ENCODE data around the gene DBNDD1.
"Not testable (repeated sequence)": the region's sequence is repeated elsewhere in the genome, so short reads cannot be mapped to it uniquely, and the experiment has no call there.

The DBNDD1 gene

DNA sequence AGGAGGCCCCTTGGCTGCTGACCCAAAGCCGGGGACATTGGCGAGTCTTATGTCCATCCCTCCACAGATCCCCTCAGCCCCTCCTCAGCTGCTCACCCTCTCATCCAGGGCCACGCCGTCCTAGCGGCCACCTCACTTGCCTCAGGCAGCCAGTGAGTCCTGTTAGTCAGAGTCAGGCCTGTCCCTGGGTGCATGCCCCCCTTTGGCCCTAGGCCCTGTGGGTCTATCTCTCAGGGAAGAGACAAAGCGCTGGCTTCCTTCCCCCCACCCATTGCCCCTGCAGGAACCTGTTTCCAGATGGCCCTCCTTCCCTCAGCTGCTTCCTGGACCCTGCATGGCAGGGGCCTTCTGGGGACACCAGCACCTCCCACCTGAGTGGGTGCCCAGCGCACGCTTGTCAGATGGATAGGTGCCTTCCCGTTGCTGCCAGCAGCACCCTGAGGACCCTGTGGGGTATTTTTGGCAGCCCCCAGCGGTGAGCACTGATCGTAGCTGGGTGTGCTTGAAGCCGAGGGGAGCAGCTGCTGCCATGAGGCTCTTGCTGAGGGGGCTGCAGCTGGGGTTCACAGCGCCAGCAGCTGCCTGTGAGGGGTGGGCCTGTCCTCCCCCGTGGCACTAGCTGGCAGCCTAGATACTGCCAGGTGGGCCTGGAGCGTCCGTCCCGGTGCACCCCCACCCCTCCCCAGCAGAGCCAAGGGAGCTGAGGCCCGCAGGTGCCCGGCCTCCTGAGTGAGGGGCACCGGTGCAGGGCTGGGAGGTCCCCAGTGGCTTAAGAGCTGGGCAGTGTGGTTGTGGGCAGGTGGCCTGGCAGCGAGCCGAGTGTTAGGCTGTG lies 8.4 kb downstream of the DBNDD1 start:
- no peak for DNase-seq

DNA sequence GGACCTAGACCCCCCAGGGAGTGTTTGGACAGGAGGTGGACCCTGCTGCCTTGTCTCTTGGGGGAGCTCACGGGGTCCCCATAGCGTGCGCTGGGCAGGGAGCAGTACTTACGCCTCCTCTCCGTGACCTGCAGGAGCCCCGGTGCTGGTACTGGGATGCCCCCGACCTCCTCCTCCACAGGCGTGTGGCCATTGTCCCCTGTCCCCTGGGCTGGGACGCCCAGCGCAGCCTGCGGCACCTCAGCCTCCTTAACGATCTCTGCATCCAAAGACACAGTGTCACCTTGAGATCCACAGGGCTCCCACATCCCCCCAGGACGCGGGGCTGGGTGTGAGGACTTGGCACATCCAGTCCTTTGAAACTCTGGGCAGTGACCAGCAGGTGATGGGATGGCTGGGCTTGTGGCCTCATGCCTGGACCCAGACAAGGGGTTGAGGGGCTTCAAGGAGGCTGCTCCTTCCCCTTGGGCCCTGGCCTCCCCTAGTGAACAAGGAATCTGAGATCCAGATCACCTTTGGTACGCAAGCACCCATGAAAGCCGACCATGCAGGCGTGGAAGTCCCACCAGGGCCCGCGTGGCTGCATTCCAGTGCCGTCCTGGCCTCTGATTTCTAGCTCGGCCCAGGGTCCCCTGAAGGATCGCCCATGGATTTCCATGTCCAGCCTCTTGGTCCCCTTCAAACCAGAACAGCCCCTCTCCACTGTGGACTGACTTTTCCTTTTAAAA lies 9.9 kb downstream of the DBNDD1 start:
- no peak for DNase-seq

DNA sequence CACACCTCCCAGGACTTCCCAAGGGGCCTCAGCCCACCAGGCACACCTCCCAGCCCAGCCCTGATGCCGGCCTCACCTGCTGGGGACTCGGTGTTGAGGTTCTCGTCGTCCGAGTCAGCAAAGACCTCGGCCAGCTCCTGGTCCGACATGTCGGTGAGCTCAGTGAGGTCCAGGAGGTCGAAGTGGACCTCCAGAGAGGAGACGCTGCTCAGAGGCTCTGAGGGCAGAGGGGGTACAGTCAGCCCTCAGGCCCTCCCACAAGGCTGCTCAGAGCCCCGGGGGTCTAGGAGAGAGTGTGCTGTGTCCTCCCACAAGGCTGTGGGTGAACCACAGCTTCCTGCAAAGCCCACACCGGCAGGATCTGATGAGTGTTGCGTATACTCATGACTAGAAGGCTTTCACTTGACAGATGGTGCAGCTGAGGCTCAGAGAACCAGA lies 10.5 kb downstream of the DBNDD1 start:
- peak; percentile 24 for DNase-seq

DNA sequence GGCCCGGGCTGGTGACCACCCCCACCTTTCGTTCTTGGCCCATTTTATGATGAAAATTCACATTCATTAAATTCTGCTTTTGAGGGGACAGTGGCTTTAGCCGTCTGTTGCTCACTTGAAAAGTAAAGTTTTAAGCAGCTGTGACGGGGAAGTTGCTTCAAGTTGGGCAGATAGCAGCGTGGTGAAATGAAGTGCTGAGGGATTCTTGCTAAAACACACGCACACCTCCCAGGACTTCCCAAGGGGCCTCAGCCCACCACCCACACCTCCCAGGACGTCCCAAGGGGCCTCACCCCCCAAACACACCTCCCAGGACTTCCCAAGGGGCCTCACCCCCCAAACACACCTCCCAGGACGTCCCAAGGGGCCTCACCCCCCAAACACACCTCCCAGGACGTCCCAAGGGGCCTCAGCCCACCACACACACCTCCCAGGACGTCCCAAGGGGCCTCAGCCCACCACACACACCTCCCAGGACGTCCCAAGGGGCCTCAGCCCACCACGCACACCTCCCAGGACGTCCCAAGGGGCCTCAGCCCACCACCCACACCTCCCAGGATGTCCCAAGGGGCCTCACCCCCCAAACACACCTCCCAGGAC lies 11.5 kb downstream of the DBNDD1 start:
- not testable (repeated sequence) for DNase-seq

DNA sequence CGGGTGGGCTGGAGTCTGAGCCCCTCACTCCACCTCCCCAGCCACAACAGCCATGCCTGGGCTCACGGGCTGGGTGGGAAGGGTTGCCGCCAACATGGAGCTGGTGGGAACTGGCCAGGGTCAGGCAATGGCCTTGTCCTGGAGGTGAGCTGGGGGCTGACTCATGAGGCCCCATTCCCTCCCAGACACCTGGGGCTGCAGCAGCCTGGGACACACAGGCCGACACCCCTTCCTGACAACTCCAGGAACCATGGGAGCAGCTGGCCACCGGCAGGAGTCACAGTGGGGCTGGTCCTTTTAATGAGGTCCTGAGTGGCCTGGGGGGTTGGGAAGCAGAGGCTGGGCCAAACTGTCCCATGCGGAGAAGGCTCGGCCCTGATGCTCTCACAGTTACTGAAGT lies 12.2 kb downstream of the DBNDD1 start:
- no peak for DNase-seq

DNA sequence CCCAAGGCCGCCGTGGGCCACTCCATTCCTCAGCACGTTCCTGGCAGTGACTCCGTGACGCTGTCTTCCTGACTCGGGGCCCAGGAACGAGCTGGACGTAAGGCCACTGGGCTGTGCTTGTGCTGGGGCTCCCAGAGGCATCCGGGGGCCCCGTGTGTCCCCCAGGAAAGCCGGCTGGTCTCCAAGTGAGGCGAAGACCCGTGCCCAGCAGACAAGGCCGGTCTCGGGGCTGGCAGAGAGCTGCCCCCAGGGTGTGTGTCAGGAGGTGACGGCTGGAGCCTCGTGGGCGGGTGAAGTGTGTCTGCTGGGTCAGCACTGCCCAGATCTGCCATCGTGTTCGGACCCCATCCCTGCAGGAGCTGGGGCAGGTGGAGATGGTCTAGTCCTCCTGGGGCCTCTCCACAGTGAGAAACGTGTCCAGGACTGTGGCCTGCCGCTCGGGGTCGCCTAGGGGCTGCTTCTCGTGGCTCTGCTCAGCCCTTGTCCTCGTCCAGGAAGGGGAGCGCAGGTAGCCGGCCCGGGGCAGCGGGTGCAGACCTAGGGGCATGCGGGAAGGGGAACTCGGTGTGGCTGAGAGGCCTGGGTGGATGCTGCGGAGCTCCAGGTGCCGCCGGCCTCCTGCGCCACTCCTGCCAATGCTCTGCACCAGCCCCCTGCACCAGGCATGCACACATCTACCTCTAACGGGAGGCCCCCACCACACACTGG lies 13.1 kb downstream of the DBNDD1 start:
- DNase-seq: no peak

DNA sequence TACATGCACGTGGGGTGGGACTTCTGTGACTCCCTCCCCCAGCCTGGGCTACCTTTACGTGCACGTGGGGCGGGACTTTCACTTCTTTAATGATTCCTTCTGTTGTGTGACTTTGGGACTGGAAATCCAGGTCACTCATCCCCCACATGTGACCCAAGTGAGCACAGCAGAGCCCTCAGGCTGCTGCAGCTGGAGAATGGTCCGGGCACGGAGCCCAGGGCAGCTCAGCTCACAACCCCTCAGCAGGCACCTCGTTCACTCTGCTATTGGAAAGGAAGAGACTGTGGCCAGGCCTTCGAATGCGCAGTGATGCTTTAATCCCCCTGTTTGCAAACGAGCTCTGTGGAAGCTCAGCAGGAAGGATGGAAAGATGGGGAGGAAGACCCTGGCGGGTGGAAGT lies 14.7 kb downstream of the DBNDD1 start:
- no peak for DNase-seq

DNA sequence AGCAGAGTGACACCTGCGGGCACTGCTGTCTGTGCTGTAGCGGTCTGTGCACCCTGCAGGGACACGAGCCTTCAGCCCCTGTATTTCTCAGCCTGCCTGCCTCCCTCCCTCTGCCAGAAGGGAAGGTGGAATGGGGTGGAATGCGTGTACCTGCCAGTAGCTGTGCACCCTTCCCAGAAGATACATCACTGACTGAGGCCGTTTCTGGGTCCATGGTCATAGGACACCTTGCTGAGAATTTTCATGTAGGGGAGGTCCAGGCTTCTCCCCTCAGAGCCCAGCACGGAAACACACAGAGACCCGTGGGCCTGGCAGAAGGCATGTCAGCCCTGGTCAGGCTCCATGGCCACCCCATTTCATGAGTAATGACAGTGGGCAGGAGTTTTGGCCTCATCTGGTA lies 16.5 kb downstream of the DBNDD1 start:
- DNase-seq: no peak

DNA sequence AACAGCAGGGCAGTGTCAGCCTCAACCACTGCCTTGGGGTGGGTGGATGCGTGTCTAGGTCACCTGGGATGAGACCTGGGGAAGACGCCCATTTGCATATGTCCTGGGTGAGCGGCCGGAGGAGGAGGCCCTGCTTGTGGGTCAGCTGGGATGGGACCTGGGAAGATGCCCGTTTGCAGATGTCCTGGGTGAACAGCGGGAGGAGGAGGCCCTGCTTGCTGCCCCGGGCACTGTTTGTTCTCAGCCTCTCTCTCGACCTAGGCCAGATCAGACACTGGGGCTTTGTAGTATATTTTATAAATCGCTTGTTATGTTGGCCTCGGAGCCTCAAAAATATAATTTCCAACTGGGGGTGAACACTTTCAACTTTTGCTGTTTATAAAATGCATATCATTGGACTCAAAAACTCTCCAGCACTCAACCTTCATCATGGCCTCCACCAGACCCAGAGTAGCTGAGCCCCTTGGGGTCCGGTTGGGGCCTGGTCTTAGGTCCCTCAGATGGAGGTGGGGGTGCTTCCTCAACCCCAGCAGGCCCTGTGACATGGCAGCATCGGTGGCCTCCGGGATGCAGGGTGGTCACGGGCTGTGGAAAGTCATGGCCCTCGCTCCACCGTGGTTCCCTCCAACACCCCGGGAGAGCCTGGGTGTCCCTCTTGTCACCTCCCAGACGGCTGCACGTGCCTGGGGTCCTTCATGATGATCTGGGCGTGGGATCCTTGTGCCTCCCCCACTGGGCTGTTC lies 17.3 kb downstream of the DBNDD1 start:
- no peak for DNase-seq

DNA sequence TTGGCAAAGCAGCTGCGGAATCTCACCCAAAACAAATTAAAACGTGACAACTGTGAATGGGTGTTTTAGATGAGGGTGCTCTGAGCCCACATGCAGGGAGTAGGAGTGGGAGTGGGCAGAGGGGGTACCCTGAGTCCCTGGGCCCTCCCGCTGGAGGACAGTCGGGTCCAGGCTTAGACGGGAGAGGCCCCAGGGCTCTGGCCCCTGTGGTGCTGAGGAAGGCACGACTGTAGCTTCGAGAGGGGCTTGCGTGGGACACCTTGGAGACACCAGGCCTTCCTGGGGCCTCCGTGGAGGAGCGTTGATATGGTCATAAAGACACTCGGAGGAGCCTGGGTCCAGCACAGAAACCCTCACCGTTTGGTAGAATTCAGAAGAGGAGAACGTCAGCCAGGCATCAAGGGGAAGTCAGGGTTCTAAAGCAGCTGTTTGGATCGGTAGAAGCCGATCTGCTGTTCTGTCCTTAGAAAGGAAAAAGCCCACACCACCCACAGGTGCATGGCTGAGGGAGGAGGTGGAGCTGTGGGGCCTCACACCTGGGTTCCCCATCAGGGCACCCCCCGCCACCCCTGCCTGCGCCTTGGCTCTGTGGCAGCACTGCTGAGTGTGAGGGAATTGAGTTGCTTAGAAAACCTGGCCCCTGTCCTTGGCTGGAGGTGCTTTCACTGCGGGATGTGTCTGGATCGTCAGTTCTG lies 18.4 kb downstream of the DBNDD1 start:
- DNase-seq: no peak

DNA sequence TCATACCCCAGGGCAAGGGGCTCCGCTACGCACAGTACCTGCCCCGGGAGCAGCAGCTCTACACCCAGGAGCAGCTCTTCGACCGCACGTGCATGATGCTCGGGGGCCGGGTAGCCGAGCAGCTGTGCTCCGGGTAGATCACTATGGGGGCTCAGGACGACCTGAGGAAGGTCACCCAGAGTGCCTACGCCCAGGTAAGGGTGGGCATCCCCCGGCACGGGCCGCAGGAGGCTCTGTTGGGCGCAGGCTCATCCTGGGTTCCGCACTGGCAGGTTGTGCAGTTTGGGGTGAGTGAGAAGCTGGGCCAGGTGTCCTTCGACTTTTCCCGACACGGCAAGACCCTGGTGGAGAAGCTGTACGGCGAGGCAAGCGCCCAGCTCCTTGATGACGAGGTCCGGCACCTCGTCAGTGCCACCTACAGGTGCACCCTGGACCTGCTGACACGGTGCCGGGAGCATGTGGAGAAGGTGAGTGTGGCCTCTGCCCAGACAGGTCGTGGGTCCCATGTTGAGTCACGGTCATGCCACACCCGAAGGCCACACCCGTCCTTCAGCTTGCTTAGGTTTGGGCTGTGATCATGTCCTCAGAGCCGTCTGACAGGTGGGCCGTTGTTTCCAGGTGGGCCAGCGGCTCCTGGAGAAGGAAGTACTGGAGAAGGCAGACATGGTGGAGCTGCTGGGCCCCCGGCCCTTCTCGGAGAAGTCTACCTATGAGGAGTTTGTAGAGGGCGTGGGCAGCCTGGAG lies 19.3 kb downstream of the DBNDD1 start:
- DNase-seq: no peak

DNA sequence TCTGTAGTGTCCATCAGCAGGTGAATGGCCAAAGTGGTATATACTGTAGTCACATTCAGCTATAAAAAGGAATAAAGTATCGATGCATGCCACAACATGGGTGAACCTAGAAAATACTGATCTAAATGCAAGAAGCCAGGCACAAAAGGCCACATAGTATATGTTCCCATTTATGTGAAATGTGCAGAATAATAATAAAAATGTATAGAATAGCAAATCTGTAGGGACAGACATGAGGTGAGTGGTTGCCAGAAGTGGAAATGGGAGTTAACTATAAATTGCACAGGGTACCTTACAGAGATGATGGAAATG lies 23.1 kb downstream of the DBNDD1 start:
- DNase-seq: no peak

DNA sequence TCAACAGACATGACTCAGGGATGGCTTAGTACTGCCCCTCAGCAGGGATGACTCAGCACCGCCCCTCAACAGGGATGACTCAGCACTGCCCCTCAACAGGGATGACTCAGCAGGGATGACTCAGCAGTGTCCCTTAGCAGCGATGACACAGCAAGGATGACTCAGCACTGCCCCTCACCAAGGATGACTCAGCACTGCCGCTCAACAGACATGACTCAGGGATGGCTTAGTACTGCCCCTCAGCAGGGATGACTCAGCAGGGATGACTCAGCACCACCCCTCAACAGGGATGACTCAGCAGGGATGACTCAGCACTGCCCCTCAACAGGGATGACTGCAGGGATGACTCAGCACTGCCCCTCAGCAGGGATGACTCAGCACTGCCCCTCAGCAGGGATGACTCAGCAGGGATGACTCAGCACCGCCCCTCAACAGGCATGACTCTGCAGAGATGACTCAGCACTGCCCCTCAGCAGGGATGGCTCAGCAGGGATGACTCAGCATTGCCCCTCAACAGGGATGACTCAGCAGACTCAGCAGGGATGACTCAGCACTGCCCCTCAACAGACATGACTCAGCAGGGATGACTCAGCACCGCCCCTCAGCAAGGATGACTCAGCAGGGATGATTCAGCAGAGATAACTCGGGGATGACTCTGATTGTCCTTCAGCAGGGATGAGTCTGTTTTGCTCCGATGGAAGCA lies 23.6 kb downstream of the DBNDD1 start:
- DNase-seq: peak; percentile 24

DNA sequence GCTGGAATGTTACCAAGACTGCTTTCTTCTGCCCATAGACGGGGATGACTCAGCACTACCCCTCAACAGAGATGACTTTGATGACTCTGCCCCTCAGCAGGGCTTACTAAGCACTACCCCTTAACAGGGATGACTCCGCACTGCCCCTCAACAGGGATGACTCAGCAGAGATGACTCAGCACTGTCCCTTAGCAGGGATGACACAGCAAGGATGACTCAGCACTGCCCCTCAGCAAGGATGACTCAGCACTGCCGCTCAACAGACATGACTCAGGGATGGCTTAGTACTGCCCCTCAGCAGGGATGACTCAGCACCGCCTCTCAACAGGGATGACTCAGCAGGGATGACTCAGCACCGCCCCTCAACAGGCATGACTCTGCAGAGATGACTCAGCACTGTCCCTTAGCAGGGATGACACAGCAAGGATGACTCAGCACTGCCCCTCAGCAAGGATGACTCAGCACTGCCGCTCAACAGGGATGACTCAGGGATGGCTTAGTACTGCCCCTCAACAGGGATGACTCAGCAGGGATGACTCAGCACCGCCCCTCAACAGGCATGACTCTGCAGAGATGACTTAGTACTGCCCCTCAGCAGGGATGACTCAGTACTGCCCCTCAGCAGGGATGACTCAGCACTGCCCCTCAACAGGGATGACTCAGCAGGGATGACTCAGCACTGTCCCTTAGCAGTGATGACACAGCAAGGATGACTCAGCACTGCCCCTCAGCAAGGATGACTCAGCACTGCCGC lies 24.4 kb downstream of the DBNDD1 start:
- DNase-seq: peak; percentile 26

DNA sequence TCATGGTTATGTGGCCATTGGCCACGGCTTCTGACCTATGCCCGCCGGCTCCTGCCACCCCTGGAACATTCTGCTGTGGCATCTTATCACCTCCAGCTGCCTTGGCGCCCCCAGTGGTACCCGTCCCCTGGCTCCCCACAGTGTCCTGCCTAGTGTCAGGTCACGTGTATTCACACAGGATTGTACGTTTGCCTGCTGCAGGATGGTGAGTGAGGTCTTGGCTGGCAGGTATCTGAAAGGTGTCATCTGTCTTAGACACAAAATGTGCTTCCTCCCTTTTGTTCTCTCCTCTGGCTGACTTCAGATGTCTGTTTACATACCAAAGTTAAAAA lies 24.9 kb downstream of the DBNDD1 start:
- DNase-seq: no peak

DNA sequence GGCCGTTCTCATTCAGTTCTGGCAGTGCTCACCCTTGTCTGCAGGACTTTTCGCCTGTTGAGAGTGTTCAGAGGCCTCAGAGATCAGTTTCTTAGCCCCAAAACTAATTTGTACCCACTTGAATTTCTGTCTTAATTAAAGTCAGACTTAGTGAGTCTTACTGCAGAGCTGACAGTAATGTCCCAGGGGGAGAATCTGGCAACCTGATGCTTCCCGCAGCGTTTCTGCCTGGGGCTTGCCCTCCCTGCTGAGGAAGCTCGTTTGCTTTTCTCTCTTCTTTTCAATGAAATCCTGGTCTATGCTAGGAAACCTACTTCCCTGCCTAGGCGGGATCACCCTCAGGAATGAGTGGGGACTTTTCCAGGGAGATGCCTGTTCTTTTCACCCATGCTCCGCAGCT lies 25.3 kb downstream of the DBNDD1 start:
- DNase-seq: no peak

DNA sequence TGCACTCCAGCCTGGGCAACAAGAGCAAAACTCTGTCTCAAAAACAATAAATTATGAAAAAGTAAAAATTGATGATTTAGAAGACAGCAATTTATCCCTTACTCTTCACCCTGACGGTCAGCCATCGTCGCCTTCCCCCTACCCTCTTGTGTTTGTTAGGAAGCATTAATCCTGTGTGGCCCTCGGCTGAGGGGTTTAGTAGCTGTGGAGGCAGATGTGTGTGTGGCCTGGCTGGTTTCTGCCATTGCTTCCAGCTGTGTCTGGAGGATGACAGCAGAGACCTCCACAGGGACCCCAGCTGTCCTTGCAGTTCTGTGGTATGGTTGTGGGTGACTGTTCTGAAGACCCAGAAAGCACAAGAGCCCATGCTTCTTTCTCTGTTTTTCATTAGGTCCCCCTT lies 25.9 kb downstream of the DBNDD1 start:
- DNase-seq: no peak

DNA sequence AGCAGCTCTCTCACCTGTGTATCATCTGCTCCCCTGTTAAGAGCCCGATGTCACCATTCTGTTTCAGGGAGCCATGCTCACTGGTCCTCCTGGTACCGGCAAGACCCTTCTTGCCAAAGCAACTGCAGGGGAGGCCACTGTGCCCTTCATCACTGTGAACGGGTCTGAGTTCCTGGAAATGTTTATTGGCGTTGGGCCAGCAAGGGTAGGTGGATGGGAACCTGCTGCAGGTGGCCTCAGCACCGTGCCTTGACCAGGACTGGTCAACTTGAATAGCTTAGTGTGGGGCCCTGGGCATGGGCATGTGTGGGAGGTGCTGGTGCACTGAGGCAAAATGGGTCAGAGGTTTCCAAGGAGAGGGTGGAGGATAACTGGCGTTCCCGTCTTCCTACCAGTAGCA lies 28.5 kb downstream of the DBNDD1 start:
- DNase-seq: no peak

DNA sequence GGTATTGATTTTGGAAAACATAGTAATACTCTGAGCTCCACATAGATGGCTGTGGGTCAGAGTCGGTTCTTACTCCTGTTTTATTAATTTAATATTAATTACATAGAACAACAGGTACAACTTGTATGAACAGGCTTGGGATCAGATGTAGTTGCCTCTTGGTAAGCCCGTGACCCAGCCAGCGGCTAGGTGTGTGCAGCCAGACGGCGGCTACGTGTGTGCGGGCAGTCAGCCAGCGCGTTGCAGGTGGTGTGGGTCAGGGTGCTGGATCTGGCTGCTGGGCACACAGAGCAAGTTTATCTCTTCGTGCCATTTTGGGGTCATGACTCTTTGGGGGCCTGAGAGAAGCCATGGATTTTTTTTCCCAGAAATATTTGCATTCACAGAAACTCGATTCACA lies 30.3 kb downstream of the DBNDD1 start:
- DNase-seq: no peak

DNA sequence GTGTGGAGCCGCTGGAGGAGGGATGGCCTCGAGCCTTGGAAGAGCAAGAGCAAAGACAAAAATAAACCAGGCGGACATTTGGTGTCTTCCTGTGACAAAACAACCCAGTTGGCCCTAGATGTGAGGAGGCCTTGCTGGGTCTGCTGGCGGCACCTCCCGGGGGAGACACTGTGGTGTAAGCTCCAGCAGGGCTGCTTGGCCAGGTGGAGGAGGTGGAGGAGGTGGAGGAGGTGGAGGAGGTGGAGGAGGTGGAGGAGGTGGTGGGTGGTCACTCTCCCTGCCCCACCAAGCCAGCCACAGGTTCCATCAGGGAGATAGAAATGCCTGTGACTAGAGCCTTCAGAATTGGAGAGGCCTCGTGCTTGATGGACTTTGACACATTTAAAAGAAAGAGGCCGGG lies 32.1 kb downstream of the DBNDD1 start:
- DNase-seq: no peak
